Small intestine (tissue), 7 donors: Measurements from ENCODE around the gene ZNF200. TPM values are rescaled to one million over a fixed set of nuclear protein-coding genes. Genes with fewer than 3 reads are reported as not detected.

Experiments
- DNase-seq, 2 donors: peaks; one replicate each; pipeline versions ENCODE4 v3.0.0 to v3.0.0-alpha.2; 2013
- FAIRE-seq: peaks from 2 replicates; lab custom pipeline; 2012; peaks lifted over from hg19 to GRCh38; lab: Jason Lieb, UNC
- H3K27ac ChIP-seq, 3 donors: one replicate each; pipeline ENCODE4 v1.5.1; 2013; ENCODE audit warnings: low read length in 2 of 3, mild to moderate bottlenecking in 2 of 3, control low read depth in 1 of 3, inconsistent platforms in 1 of 3, low read depth in 1 of 3, moderate library complexity in 1 of 3
- H3K27me3 ChIP-seq, 3 donors: one replicate each; pipeline ENCODE4 v1.6.1; 2013; ENCODE audit warnings: low read length in 3 of 3, inconsistent platforms in 1 of 3; ENCODE audit not compliant: control insufficient read depth in 3 of 3, insufficient read depth in 3 of 3
- H3K36me3 ChIP-seq, 3 donors: one replicate each; pipeline ENCODE4 v1.6.1; 2013; ENCODE audit warnings: low read length in 3 of 3, inconsistent platforms in 1 of 3, low read depth in 1 of 3, mild to moderate bottlenecking in 1 of 3, moderate library complexity in 1 of 3; ENCODE audit not compliant: control insufficient read depth in 3 of 3, insufficient read depth in 2 of 3
- H3K4me1 ChIP-seq, 3 donors: one replicate each; pipeline ENCODE4 v1.6.1; 2013; ENCODE audit warnings: low read length in 2 of 3, inconsistent platforms in 1 of 3, low read depth in 1 of 3, mild to moderate bottlenecking in 1 of 3, moderate library complexity in 1 of 3; ENCODE audit not compliant: control insufficient read depth in 3 of 3, insufficient read depth in 2 of 3
- H3K4me3 ChIP-seq, 3 donors: one replicate each; pipeline ENCODE4 v1.5.1; 2013; ENCODE audit warnings: low read length in 3 of 3, control low read depth in 1 of 3, inconsistent platforms in 1 of 3, low read depth in 1 of 3, mild to moderate bottlenecking in 1 of 3, moderate library complexity in 1 of 3
- H3K9me3 ChIP-seq, 2 donors: one replicate each; pipeline ENCODE4 v1.6.1; 2013; ENCODE audit warnings: low read depth in 1 of 2, low read length in 1 of 2; ENCODE audit not compliant: control insufficient read depth in 2 of 2, insufficient read depth in 1 of 2
- WGBS, 3 donors: extraction: QIAGEN DNeasy Blood & Tissue Kit; methylation state at CpG; one replicate each; pipeline ENCODE4 v1.1.7; 2013; 5-methylcytosine and 5-hydroxymethylcytosine counted together
- polyA plus RNA-seq, 4 donors: library from polyadenylated mRNA; stranded (reverse) in 3 of 4; unstranded in 1 of 4; fragments of 200-250 nt in 3 of 4; fragments of 120-200 nt in 1 of 4; gene quantifications; one replicate each; pipeline versions ENCODE4 v1.2.1 to v1.2.3, GENCODE V29; 2013
- donor health status: healthy with polysubstance abuse.
- donor health status: control.
- donor health status: control.
- donor health status: Bipolar disorder and iron deficiency.
- donor health status: healthy.

The ZNF200 gene
- polyA plus RNA-seq, 4 donors: 3.8 to 10.1 (median 4.8) TPM

- no peaks in the 10 kb centered on the region for H3K4me1 ChIP-seq
- FAIRE-seq (no peak), DNase-seq (no peak)
- no peak overlapping the region for H3K27ac ChIP-seq
- H3K9me3 ChIP-seq: no peaks in the 10 kb centered on the region
- 80 to 83% (median 81%) methylated on average over 5 of the region's 5 CpGs for WGBS, 3 donors
- H3K27me3 ChIP-seq: peaks cover 0 to 18% (median 0%) of the 10 kb centered on the region in 3 donors
- H3K4me3 ChIP-seq: no peak overlapping the region
- H3K36me3 ChIP-seq: no peaks in the 10 kb centered on the region
Observed at GRCh38 chr16:3248596-3248995, 13.6 kb upstream of the ZNF200 start.

- DNase-seq: no peak
- Histone ChIP-seq H3K4me1 (no peaks in the 10 kb centered on the region), H3K4me3 (no peak overlapping the region), H3K9me3 (no peaks in the 10 kb centered on the region), H3K27me3 (peaks cover 0 to 20% (median 0%) of the 10 kb centered on the region in 3 donors), H3K36me3 (no peaks in the 10 kb centered on the region), H3K27ac (no peak overlapping the region)
- 66 to 76% (median 67%) methylated on average over 10 of the region's 10 CpGs for WGBS, 3 donors
- FAIRE-seq: no peak
Observed at GRCh38 chr16:3246876-3247275, 11.9 kb upstream of the ZNF200 start.

- Histone ChIP-seq H3K27me3 (peaks cover 0 to 16% (median 3%) of the 10 kb centered on the region in 3 donors), H3K4me1 (no peaks in the 10 kb centered on the region), H3K4me3 (no peak overlapping the region), H3K36me3 (no peaks in the 10 kb centered on the region), H3K9me3 (no peaks in the 10 kb centered on the region), H3K27ac (no peak overlapping the region)
- FAIRE-seq (no peak), DNase-seq (no peak)
- 76 to 83% (median 76%) methylated on average over 7 of the region's 7 CpGs for WGBS, 3 donors
Observed at GRCh38 chr16:3246002-3246401, 11.0 kb upstream of the ZNF200 start.

- H3K27me3 ChIP-seq: peaks cover 0 to 8% (median 3%) of the 10 kb centered on the region in 3 donors
- no peaks in the 10 kb centered on the region for H3K9me3 ChIP-seq
- no peak overlapping the region for H3K4me3 ChIP-seq
- no peak overlapping the region for H3K27ac ChIP-seq
- no peaks in the 10 kb centered on the region for H3K4me1 ChIP-seq
- WGBS, 3 donors: 60 to 75% (median 65%) methylated on average over 6 of the region's 6 CpGs
- FAIRE-seq: no peak
- DNase-seq: no peak
- H3K36me3 ChIP-seq: no peaks in the 10 kb centered on the region
Observed at GRCh38 chr16:3243882-3244281, 8.9 kb upstream of the ZNF200 start.

- Histone ChIP-seq H3K9me3 (no peaks in the 10 kb centered on the region), H3K4me3 (no peak overlapping the region), H3K4me1 (no peaks in the 10 kb centered on the region), H3K27ac (no peak overlapping the region), H3K27me3 (peaks cover 0 to 4% (median 3%) of the 10 kb centered on the region in 3 donors), H3K36me3 (no peaks in the 10 kb centered on the region)
- DNase-seq (no peak), FAIRE-seq (no peak)
- WGBS, 3 donors: 82 to 88% (median 83%) methylated on average over 11 of the region's 11 CpGs
Observed at GRCh38 chr16:3242709-3243108, 7.8 kb upstream of the ZNF200 start.

GRCh38 chr16:3241761-3242160 lies 6.8 kb upstream of the ZNF200 start:
- H3K4me3 ChIP-seq: no peak overlapping the region
- no peaks in the 10 kb centered on the region for H3K9me3 ChIP-seq
- H3K4me1 ChIP-seq: no peaks in the 10 kb centered on the region
- no peaks in the 10 kb centered on the region for H3K36me3 ChIP-seq
- DNase-seq: no peak
- no peak overlapping the region for H3K27ac ChIP-seq
- peaks cover 0 to 4% (median 3%) of the 10 kb centered on the region in 3 donors for H3K27me3 ChIP-seq
- WGBS, 3 donors: 76% methylated on average over 5 of the region's 5 CpGs
- FAIRE-seq: no peak

GRCh38 chr16:3235856-3236669 lies 1.1 kb upstream of the ZNF200 start:
- peaks cover 0 to 18% (median 17%) of the 10 kb centered on the region in 3 donors for H3K36me3 ChIP-seq
- no peak overlapping the region for H3K27ac ChIP-seq
- peaks cover 0 to 27% of the 10 kb centered on the region in 2 donors for H3K9me3 ChIP-seq
- FAIRE-seq: no peak
- no peak overlapping the region for H3K4me3 ChIP-seq
- H3K4me1 ChIP-seq: peaks cover 0 to 5% (median 5%) of the 10 kb centered on the region in 3 donors
- 82 to 90% (median 83%) methylated on average over 28 to 29 of the region's 29 CpGs for WGBS, 3 donors
- no peak for DNase-seq
- no peaks in the 10 kb centered on the region for H3K27me3 ChIP-seq

- H3K27ac ChIP-seq: peak overlapping the region; percentile 88 to 99 (median 97)
- peaks cover 3 to 28% (median 25%) of the 10 kb centered on the region in 3 donors for H3K36me3 ChIP-seq
- 2% methylated on average over 18 of the region's 18 CpGs for WGBS, 3 donors
- peaks cover 0 to 5% (median 5%) of the 10 kb centered on the region in 3 donors for H3K4me1 ChIP-seq
- DNase-seq: no peak
- H3K27me3 ChIP-seq: no peaks in the 10 kb centered on the region
- H3K4me3 ChIP-seq: peak overlapping the region; percentile 68 to 99 (median 80)
- no peak for FAIRE-seq
- peaks cover 0 to 37% of the 10 kb centered on the region in 2 donors for H3K9me3 ChIP-seq
Observed at GRCh38 chr16:3234543-3234856, 458 bp downstream of the ZNF200 start.
